Astrocyte (in vitro differentiated cells and primary cell): ENCODE measurements around the gene MATN1. TPM values are rescaled to one million over a fixed set of nuclear protein-coding genes. Genes with fewer than 3 reads are reported as not detected.
"Not testable (repeated sequence)": the region's sequence is repeated elsewhere in the genome, so short reads cannot be mapped to it uniquely, and the experiment has no call there.

Source experiments
- DNase-seq: peaks from one replicate; pipeline ENCODE4 v3.0.0-alpha.2; 2010; ENCODE audit warnings: low read depth
- FAIRE-seq: peaks from 2 replicates; lab custom pipeline; 2011; peaks lifted over from hg19 to GRCh38; lab: Jason Lieb, UNC
- H2AFZ ChIP-seq: 2 replicates; pipeline ENCODE4 v1.6.0; 2012; ENCODE audit warnings: low read depth, low read length, inconsistent platforms
- H3K27ac ChIP-seq: 2 replicates; pipeline ENCODE4 v1.5.1; 2011; ENCODE audit warnings: low read depth, low read length, inconsistent platforms
- H3K27me3 ChIP-seq: 2 replicates; pipeline ENCODE4 v1.6.0; 2011; ENCODE audit warnings: low read length, inconsistent platforms; ENCODE audit not compliant: insufficient read depth
- H3K36me3 ChIP-seq: 2 replicates; pipeline ENCODE4 v1.5.1; 2011; ENCODE audit warnings: low read length, inconsistent platforms; ENCODE audit not compliant: insufficient read depth
- H3K4me1 ChIP-seq: 2 replicates; pipeline ENCODE4 v1.5.1; 2011; ENCODE audit warnings: low read length, inconsistent platforms; ENCODE audit not compliant: insufficient read depth
- H3K4me2 ChIP-seq: 2 replicates; pipeline ENCODE4 v1.6.0; 2012; ENCODE audit warnings: low read length, inconsistent platforms
- H3K4me3 ChIP-seq: 2 replicates; pipeline ENCODE4 v1.5.1; 2011; ENCODE audit warnings: low read depth, mild to moderate bottlenecking, low read length, inconsistent platforms; ENCODE audit not compliant: insufficient read depth
- H3K79me2 ChIP-seq: 2 replicates; pipeline ENCODE4 v1.6.0; 2012; ENCODE audit warnings: mild to moderate bottlenecking, low read length, inconsistent platforms; ENCODE audit not compliant: insufficient read depth
- H3K9ac ChIP-seq: 2 replicates; pipeline ENCODE4 v1.6.0; 2012; ENCODE audit warnings: mild to moderate bottlenecking, low read length, inconsistent platforms
- H3K9me3 ChIP-seq: 2 replicates; pipeline ENCODE4 v1.5.1; 2012; ENCODE audit warnings: low read depth, mild to moderate bottlenecking, low read length, inconsistent platforms; ENCODE audit not compliant: insufficient read depth
- H4K20me1 ChIP-seq: 2 replicates; pipeline ENCODE4 v1.6.0; 2012; ENCODE audit warnings: low read length, inconsistent platforms; ENCODE audit not compliant: insufficient read depth
- H3K27ac Mint-ChIP-seq: one replicate; pipeline ENCODE4 v1.8.0; 2021; ENCODE audit warnings: mild to moderate bottlenecking, mixed read lengths; ENCODE audit not compliant: unreplicated experiment
- H3K27me3 Mint-ChIP-seq: one replicate; pipeline ENCODE4 v1.8.0; 2021; ENCODE audit warnings: low read depth, mixed read lengths; ENCODE audit not compliant: unreplicated experiment
- H3K36me3 Mint-ChIP-seq: one replicate; pipeline ENCODE4 v1.8.0; 2021; ENCODE audit warnings: low read depth, mixed read lengths; ENCODE audit not compliant: unreplicated experiment
- H3K4me1 Mint-ChIP-seq: one replicate; pipeline ENCODE4 v1.8.0; 2021; ENCODE audit warnings: low read depth, mixed read lengths; ENCODE audit not compliant: unreplicated experiment
- H3K4me3 Mint-ChIP-seq: one replicate; pipeline ENCODE4 v1.8.0; 2021; ENCODE audit warnings: mild to moderate bottlenecking, moderate library complexity, mixed read lengths; ENCODE audit not compliant: unreplicated experiment
- H3K9me3 Mint-ChIP-seq: one replicate; pipeline ENCODE4 v1.8.0; 2021; ENCODE audit warnings: mild to moderate bottlenecking, mixed read lengths; ENCODE audit not compliant: unreplicated experiment
- CTCF ChIP-seq: IDR thresholded peaks from 2 replicates; pipeline ENCODE4 v1.5.1; 2011; ENCODE audit warnings: low read depth, mild to moderate bottlenecking, inconsistent platforms, low read length, moderate library complexity; ENCODE audit not compliant: insufficient read depth
- EZH2 ChIP-seq: IDR thresholded peaks from 2 replicates; pipeline ENCODE4 v1.6.1; 2012; ENCODE audit warnings: mild to moderate bottlenecking, low read length, inconsistent platforms; ENCODE audit not compliant: insufficient read depth
- total RNA-seq: library from RNA; stranded (reverse); gene quantifications from 2 replicates; pipeline ENCODE4 v1.2.1, GENCODE V29; 2021

Gene MATN1
- total RNA-seq, 1 donor from 2014 or later: 0.32 TPM

GRCh38 chr1:30768830-30769718, 45.7 kb upstream of the MATN1 start:
- Histone ChIP-seq H3K27ac (no peak overlapping the region), H3K4me3 (no peak overlapping the region), H3K79me2 (no peaks in the 10 kb centered on the region), H3K9me3 (no peaks in the 10 kb centered on the region), H2AFZ (no peak overlapping the region), H3K4me2 (no peak overlapping the region), H3K9ac (no peak overlapping the region), H3K27me3 (peaks cover 10% of the 10 kb centered on the region), H4K20me1 (no peaks in the 10 kb centered on the region), H3K36me3 (no peaks in the 10 kb centered on the region), H3K4me1 (no peaks in the 10 kb centered on the region)
- no peak for FAIRE-seq
- no peak for DNase-seq
- Mint-ChIP-seq H3K4me3 (no peak overlapping the region), H3K9me3 (no peaks in the 10 kb centered on the region), H3K4me1 (peaks cover 2% of the 10 kb centered on the region), H3K27ac (no peak overlapping the region), H3K36me3 (no peaks in the 10 kb centered on the region), H3K27me3 (peaks cover 23% of the 10 kb centered on the region)
- TF ChIP-seq CTCF: no peak
- TF ChIP-seq EZH2: no peak

- FAIRE-seq (no peak), DNase-seq (no peak)
- no peak overlapping the region for H3K4me3 Mint-ChIP-seq
- Histone ChIP-seq H3K9me3 (no peaks in the 10 kb centered on the region), H3K27ac (no peak overlapping the region), H3K27me3 (peaks cover 6% of the 10 kb centered on the region), H3K9ac (no peak overlapping the region), H3K4me1 (no peaks in the 10 kb centered on the region), H3K4me2 (no peak overlapping the region), H3K79me2 (no peaks in the 10 kb centered on the region), H2AFZ (no peak overlapping the region), H3K4me3 (no peak overlapping the region), H3K36me3 (no peaks in the 10 kb centered on the region), H4K20me1 (no peaks in the 10 kb centered on the region)
- no peaks in the 10 kb centered on the region for H3K36me3 Mint-ChIP-seq
- no peak overlapping the region for H3K27ac Mint-ChIP-seq
- H3K9me3 Mint-ChIP-seq: no peaks in the 10 kb centered on the region
- H3K27me3 Mint-ChIP-seq: peaks cover 15% of the 10 kb centered on the region
- peaks cover 3% of the 10 kb centered on the region for H3K4me1 Mint-ChIP-seq
- TF ChIP-seq EZH2 (no peak), CTCF (no peak)
Observed at GRCh38 chr1:30768159-30768829, 44.9 kb upstream of the MATN1 start.

- H3K79me2 ChIP-seq, H3K36me3 Mint-ChIP-seq: not testable (repeated sequence)
Observed at GRCh38 chr1:30766948-30767347, 43.6 kb upstream of the MATN1 start.

More at GRCh38 chr1:30766948-30767347, 43.6 kb upstream of the MATN1 start:
- DNase-seq, H3K27ac ChIP-seq, H3K9me3 Mint-ChIP-seq, H3K9ac ChIP-seq, H3K4me1 ChIP-seq, H3K4me2 ChIP-seq, H3K27ac Mint-ChIP-seq, FAIRE-seq, H2AFZ ChIP-seq, H4K20me1 ChIP-seq, H3K4me3 Mint-ChIP-seq, H3K4me3 ChIP-seq, H3K36me3 ChIP-seq, H3K27me3 ChIP-seq, H3K9me3 ChIP-seq: not testable (repeated sequence)
- H3K27me3 Mint-ChIP-seq: peaks cover 12% of the 10 kb centered on the region
- peaks cover 16% of the 10 kb centered on the region for H3K4me1 Mint-ChIP-seq
